ENCODE data around the gene ZMYM2.

Gene ZMYM2

DNA sequence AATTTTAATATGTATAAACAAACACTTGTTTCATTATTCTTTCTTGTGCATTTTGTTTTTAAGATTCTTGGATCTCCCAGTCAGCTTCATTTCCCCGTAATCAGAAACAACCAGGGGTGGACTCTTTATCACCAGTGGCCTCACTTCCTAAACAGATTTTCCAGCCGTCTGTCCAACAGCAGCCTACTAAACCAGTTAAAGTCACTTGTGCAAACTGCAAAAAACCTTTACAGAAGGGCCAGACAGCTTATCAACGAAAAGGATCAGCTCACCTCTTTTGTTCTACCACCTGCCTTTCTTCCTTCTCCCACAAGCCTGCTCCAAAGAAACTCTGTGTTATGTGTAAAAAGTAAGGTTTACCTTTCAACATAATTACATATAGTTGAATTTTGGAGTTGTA is 44.3 kb downstream of the ZMYM2 start:
- peaks cover 14% of the 10 kb centered on the region for H3K36me3 ChIP-seq (ENCODE audit: insufficient read depth, insufficient read length, low read length)
- TF ChIP-seq SUZ12 (IDR thresholded peaks at IDR 0.05; ENCODE audit: extremely low read depth, insufficient read depth, insufficient read length) (no peak), YY1 (IDR thresholded peaks at IDR 0.05; ENCODE audit: insufficient read depth, insufficient read length) (no peak), ZNF274 (IDR thresholded peaks at IDR 0.05; ENCODE audit: low read depth, low read length) (no peak)
- no peak overlapping the region for H3K9ac ChIP-seq (ENCODE audit: insufficient read length, low read depth)
- H3K27me3 ChIP-seq (ENCODE audit: insufficient read depth, insufficient read length), result no peaks in the 10 kb centered on the region
- H3K4me1 ChIP-seq (ENCODE audit: insufficient read depth, insufficient read length), result no peaks in the 10 kb centered on the region
- H3K9me3 ChIP-seq (ENCODE audit: insufficient read depth, low read length), result no peaks in the 10 kb centered on the region
- no peak overlapping the region for H3K4me3 ChIP-seq (ENCODE audit: insufficient read length, low read depth)
- no peak for DNase-seq (ENCODE audit: low read depth, low spot score)

DNA sequence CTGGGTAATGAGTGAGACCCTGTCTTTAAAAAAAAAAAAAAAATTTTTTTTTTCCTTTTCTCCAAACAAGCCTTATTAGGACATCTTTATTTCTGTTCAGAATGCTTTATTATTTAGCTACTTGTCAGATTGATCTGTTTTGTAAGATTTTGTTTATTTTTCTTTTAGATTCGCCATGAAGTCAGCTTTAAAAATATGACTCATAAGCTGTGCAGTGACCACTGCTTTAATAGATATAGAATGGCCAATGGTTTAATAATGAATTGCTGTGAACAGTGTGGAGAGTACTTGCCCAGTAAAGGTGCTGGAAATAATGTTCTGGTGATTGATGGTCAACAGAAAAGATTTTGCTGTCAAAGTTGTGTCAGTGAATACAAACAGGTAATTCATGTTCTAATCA is 47.7 kb downstream of the ZMYM2 start:
- Histone ChIP-seq H3K4me3 (ENCODE audit: insufficient read length, low read depth) (no peak overlapping the region), H3K9me3 (ENCODE audit: insufficient read depth, low read length) (no peaks in the 10 kb centered on the region), H3K9ac (ENCODE audit: insufficient read length, low read depth) (no peak overlapping the region), H3K4me1 (ENCODE audit: insufficient read depth, insufficient read length) (no peaks in the 10 kb centered on the region), H3K27me3 (ENCODE audit: insufficient read depth, insufficient read length) (no peaks in the 10 kb centered on the region), H3K36me3 (ENCODE audit: insufficient read depth, insufficient read length, low read length) (peaks cover 14% of the 10 kb centered on the region)
- no peak for DNase-seq (ENCODE audit: low read depth, low spot score)
- TF ChIP-seq SUZ12 (IDR thresholded peaks at IDR 0.05; ENCODE audit: extremely low read depth, insufficient read depth, insufficient read length), result no peak
- no peak for TF ChIP-seq YY1 (IDR thresholded peaks at IDR 0.05; ENCODE audit: insufficient read depth, insufficient read length)
- no peak for TF ChIP-seq ZNF274 (IDR thresholded peaks at IDR 0.05; ENCODE audit: low read depth, low read length)

GRCh38 chr13:20015763-20016162 is 57.2 kb downstream of the ZMYM2 start:
- Histone ChIP-seq H3K9me3 (ENCODE audit: insufficient read depth, low read length) (peaks cover 13% of the 10 kb centered on the region; the same call in 1 of the 2 replicates), H3K9ac (ENCODE audit: insufficient read length, low read depth) (no peak overlapping the region), H3K4me1 (ENCODE audit: insufficient read depth, insufficient read length) (no peaks in the 10 kb centered on the region), H3K4me3 (ENCODE audit: insufficient read length, low read depth) (no peak overlapping the region), H3K27me3 (ENCODE audit: insufficient read depth, insufficient read length) (no peaks in the 10 kb centered on the region), H3K36me3 (ENCODE audit: insufficient read depth, insufficient read length, low read length) (no peaks in the 10 kb centered on the region)
- no peak for TF ChIP-seq YY1 (IDR thresholded peaks at IDR 0.05; ENCODE audit: insufficient read depth, insufficient read length)
- no peak for TF ChIP-seq ZNF274 (IDR thresholded peaks at IDR 0.05; ENCODE audit: low read depth, low read length)
- no peak for TF ChIP-seq SUZ12 (IDR thresholded peaks at IDR 0.05; ENCODE audit: extremely low read depth, insufficient read depth, insufficient read length)
- DNase-seq (ENCODE audit: low read depth, low spot score), result no peak

DNA sequence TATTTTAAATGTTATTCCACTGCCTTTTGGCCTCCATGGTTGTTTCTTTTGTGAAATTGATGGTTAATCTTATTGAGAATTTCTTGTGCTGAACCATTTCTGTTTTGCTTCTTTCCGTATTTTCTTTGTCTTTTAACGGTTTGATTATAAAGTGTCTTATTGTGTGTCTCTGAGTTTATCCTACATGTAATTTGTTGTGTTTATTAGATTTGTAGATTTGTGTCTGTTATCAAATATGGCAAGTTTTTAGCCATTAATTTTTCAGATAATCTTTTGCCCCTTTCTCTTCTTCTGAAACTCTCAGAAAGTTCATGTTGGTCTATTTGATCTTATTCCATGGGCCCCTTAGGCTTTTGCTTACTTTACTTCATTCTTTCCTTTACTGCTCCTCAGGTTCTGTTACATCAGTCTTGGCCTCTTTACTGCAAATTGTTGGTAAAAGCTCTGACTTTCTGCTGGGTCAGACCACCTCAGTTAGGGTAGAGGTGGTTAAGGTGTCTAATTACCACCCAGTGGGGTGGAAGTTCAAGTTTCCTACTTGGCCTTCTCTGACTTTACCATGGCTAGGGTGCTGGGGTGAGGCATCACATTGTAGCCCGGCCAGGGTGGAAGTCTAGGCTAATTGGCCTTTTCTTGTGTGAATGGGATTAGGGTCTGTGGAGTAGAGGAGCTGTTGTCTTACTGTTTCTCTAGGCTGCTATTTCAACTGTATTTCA is 58.3 kb downstream of the ZMYM2 start:
- no peaks in the 10 kb centered on the region for H3K4me1 ChIP-seq (ENCODE audit: insufficient read depth, insufficient read length)
- no peaks in the 10 kb centered on the region for H3K27me3 ChIP-seq (ENCODE audit: insufficient read depth, insufficient read length)
- TF ChIP-seq SUZ12 (IDR thresholded peaks at IDR 0.05; ENCODE audit: extremely low read depth, insufficient read depth, insufficient read length) (no peak), YY1 (IDR thresholded peaks at IDR 0.05; ENCODE audit: insufficient read depth, insufficient read length) (no peak), ZNF274 (IDR thresholded peaks at IDR 0.05; ENCODE audit: low read depth, low read length) (no peak)
- H3K9ac ChIP-seq (ENCODE audit: insufficient read length, low read depth), result no peak overlapping the region
- no peak overlapping the region for H3K4me3 ChIP-seq (ENCODE audit: insufficient read length, low read depth)
- H3K36me3 ChIP-seq (ENCODE audit: insufficient read depth, insufficient read length, low read length), result no peaks in the 10 kb centered on the region
- peaks cover 13% of the 10 kb centered on the region; the same call in 1 of the 2 replicates for H3K9me3 ChIP-seq (ENCODE audit: insufficient read depth, low read length)
- DNase-seq (ENCODE audit: low read depth, low spot score), result no peak

- H3K4me3 ChIP-seq (ENCODE audit: insufficient read length, low read depth), result no peak overlapping the region
- H3K36me3 ChIP-seq (ENCODE audit: insufficient read depth, insufficient read length, low read length), result no peaks in the 10 kb centered on the region
- H3K9ac ChIP-seq (ENCODE audit: insufficient read length, low read depth), result no peak overlapping the region
- H3K4me1 ChIP-seq (ENCODE audit: insufficient read depth, insufficient read length), result no peaks in the 10 kb centered on the region
- DNase-seq (ENCODE audit: low read depth, low spot score), result no peak
- TF ChIP-seq ZNF274 (IDR thresholded peaks at IDR 0.05; ENCODE audit: low read depth, low read length) (no peak), YY1 (IDR thresholded peaks at IDR 0.05; ENCODE audit: insufficient read depth, insufficient read length) (no peak), SUZ12 (IDR thresholded peaks at IDR 0.05; ENCODE audit: extremely low read depth, insufficient read depth, insufficient read length) (no peak)
- H3K27me3 ChIP-seq (ENCODE audit: insufficient read depth, insufficient read length), result no peaks in the 10 kb centered on the region
- H3K9me3 ChIP-seq (ENCODE audit: insufficient read depth, low read length), result peaks cover 13% of the 10 kb centered on the region; the same call in 1 of the 2 replicates
Observed at GRCh38 chr13:20017365-20017711, 58.8 kb downstream of the ZMYM2 start.

DNA sequence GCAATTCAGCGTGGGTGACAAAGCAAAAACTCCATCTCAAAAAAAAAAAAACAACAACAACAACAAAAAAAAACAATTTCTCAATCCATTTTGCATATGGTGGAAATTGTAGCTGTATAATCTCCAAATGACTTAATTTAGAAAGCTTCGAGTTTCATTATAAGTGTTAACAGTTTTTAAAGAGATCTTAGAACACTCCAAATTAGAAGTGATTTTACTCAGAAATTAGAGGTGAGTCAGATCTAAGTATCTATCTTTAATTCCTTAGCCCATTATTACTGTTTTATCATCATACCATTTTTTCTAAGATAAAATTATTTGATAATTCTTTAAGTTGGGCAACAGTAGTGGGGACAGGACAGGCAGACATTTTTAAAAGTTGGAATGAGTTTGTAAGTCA is 60.5 kb downstream of the ZMYM2 start:
- H3K36me3 ChIP-seq (ENCODE audit: insufficient read depth, insufficient read length, low read length), result no peaks in the 10 kb centered on the region
- DNase-seq (ENCODE audit: low read depth, low spot score), result no peak
- TF ChIP-seq ZNF274 (IDR thresholded peaks at IDR 0.05; ENCODE audit: low read depth, low read length), result no peak
- TF ChIP-seq YY1 (IDR thresholded peaks at IDR 0.05; ENCODE audit: insufficient read depth, insufficient read length), result no peak
- no peak for TF ChIP-seq SUZ12 (IDR thresholded peaks at IDR 0.05; ENCODE audit: extremely low read depth, insufficient read depth, insufficient read length)
- H3K4me1 ChIP-seq (ENCODE audit: insufficient read depth, insufficient read length), result no peaks in the 10 kb centered on the region
- no peak overlapping the region for H3K9ac ChIP-seq (ENCODE audit: insufficient read length, low read depth)
- no peak overlapping the region for H3K4me3 ChIP-seq (ENCODE audit: insufficient read length, low read depth)
- no peaks in the 10 kb centered on the region for H3K27me3 ChIP-seq (ENCODE audit: insufficient read depth, insufficient read length)
- H3K9me3 ChIP-seq (ENCODE audit: insufficient read depth, low read length), result peaks cover 13% of the 10 kb centered on the region; the same call in 1 of the 2 replicates

- no peaks in the 10 kb centered on the region for H3K9me3 ChIP-seq (ENCODE audit: insufficient read depth, low read length)
- TF ChIP-seq SUZ12 (IDR thresholded peaks at IDR 0.05; ENCODE audit: extremely low read depth, insufficient read depth, insufficient read length), result no peak
- TF ChIP-seq YY1 (IDR thresholded peaks at IDR 0.05; ENCODE audit: insufficient read depth, insufficient read length), result no peak
- TF ChIP-seq ZNF274 (IDR thresholded peaks at IDR 0.05; ENCODE audit: low read depth, low read length), result no peak
- no peaks in the 10 kb centered on the region for H3K36me3 ChIP-seq (ENCODE audit: insufficient read depth, insufficient read length, low read length)
- no peak overlapping the region for H3K4me3 ChIP-seq (ENCODE audit: insufficient read length, low read depth)
- no peak overlapping the region for H3K9ac ChIP-seq (ENCODE audit: insufficient read length, low read depth)
- no peaks in the 10 kb centered on the region for H3K27me3 ChIP-seq (ENCODE audit: insufficient read depth, insufficient read length)
- no peak for DNase-seq (ENCODE audit: low read depth, low spot score)
- no peaks in the 10 kb centered on the region for H3K4me1 ChIP-seq (ENCODE audit: insufficient read depth, insufficient read length)
Observed at GRCh38 chr13:20024702-20025101, 66.2 kb downstream of the ZMYM2 start.

All from NT2/D1 (cell line).